Non-pigmented ciliary epithelial cell (primary cell): ENCODE results near the gene MRPL17.

Experiments
- DNase-seq: peaks from one replicate; pipeline ENCODE4 v3.0.0-alpha.2; 2010; ENCODE audit warnings: low read depth

MRPL17 gene

GRCh38 chr11:6682591-6682935 lies 577 bp downstream of the MRPL17 start:
- no peak for DNase-seq

- DNase-seq = no peak
Observed at GRCh38 chr11:6681949-6682348, 1.2 kb downstream of the MRPL17 start.

GRCh38 chr11:6681505-6681904 lies 1.6 kb downstream of the MRPL17 start:
- no peak for DNase-seq

GRCh38 chr11:6677018-6677417 lies 6.1 kb downstream of the MRPL17 start:
- DNase-seq = no peak

- no peak for DNase-seq
Observed at GRCh38 chr11:6674862-6675261, 8.3 kb downstream of the MRPL17 start.

- no peak for DNase-seq
Observed at GRCh38 chr11:6674219-6674597, 8.9 kb downstream of the MRPL17 start.

GRCh38 chr11:6673523-6674218 lies 9.5 kb downstream of the MRPL17 start:
- no peak for DNase-seq

GRCh38 chr11:6671991-6672390 lies 11.1 kb downstream of the MRPL17 start:
- no peak for DNase-seq

GRCh38 chr11:6670202-6670830 lies 12.8 kb downstream of the MRPL17 start:
- DNase-seq = no peak

GRCh38 chr11:6667733-6668374 lies 15.3 kb downstream of the MRPL17 start:
- DNase-seq = no peak

GRCh38 chr11:6666302-6667183 lies 16.6 kb downstream of the MRPL17 start:
- no peak for DNase-seq

GRCh38 chr11:6664551-6664950 lies 18.6 kb downstream of the MRPL17 start:
- no peak for DNase-seq

- no peak for DNase-seq
Observed at GRCh38 chr11:6663794-6664469, 19.2 kb downstream of the MRPL17 start.

- DNase-seq = no peak
Observed at GRCh38 chr11:6660712-6661111, 22.4 kb downstream of the MRPL17 start.

GRCh38 chr11:6658647-6659046 lies 24.5 kb downstream of the MRPL17 start:
- DNase-seq = no peak

GRCh38 chr11:6657346-6657745 lies 25.8 kb downstream of the MRPL17 start:
- DNase-seq = no peak

GRCh38 chr11:6656936-6657335 lies 26.2 kb downstream of the MRPL17 start:
- no peak for DNase-seq

GRCh38 chr11:6656584-6656915 lies 26.6 kb downstream of the MRPL17 start:
- DNase-seq = no peak

- DNase-seq = no peak
Observed at GRCh38 chr11:6655790-6656583, 27.2 kb downstream of the MRPL17 start, which contains the start of gene DCHS1. Gene DCHS1, minus strand, starts transcription at chr11:6655809. Its CDS starts 14,196 bp downstream, at chr11:6641613.

- DNase-seq = no peak
Observed at GRCh38 chr11:6655020-6655789, 27.9 kb downstream of the MRPL17 start.
